Aortic smooth muscle cell (primary cell): ENCODE results near the gene ELF4. TPM values are rescaled to one million over a fixed set of nuclear protein-coding genes. Genes with fewer than 3 reads are reported as not detected.

Experiments
- total RNA-seq: library from RNA; depleted of rRNA; stranded (reverse); fragments of >200 nt; gene quantifications from 2 replicates; pipeline ENCODE4 v1.2.3, GENCODE V29; 2014

Gene ELF4
- total RNA-seq: 8.6 TPM in 2 replicates

GRCh38 chrX:130110379-130111219, at the start of gene ELF4:
TSS of gene ELF4 (minus strand) at chrX:130110497. CDS start at chrX:130081330, 29,167 bp downstream.

Other genes starting within 250 kb of the ELF4 start
- 16.8 and 21.3 TPM in 2 replicates for gene UTP14A, start 204.3 kb downstream of the ELF4 start, total RNA-seq
- gene BCORL1, start 127.9 kb downstream of the ELF4 start, total RNA-seq: 1.2 and 2.1 TPM in 2 replicates
- gene AIFM1, start 55.3 kb upstream of the ELF4 start, total RNA-seq: 20.5 and 21.5 TPM in 2 replicates
- gene RAB33A, start 61.5 kb upstream of the ELF4 start, total RNA-seq: 0.53 and 0.93 TPM in 2 replicates
- gene ZNF280C, start 158.4 kb upstream of the ELF4 start, total RNA-seq: 1.7 and 2.2 TPM in 2 replicates
- gene SLC25A14, start 229.4 kb upstream of the ELF4 start, total RNA-seq: 10.3 and 10.8 TPM in 2 replicates